Posterior vena cava (tissue), 2 donors: ENCODE data around the gene TNFRSF4. TPM values are rescaled to one million over a fixed set of nuclear protein-coding genes. Genes with fewer than 3 reads are reported as not detected.
"Not testable (repeated sequence)": the region's sequence is repeated elsewhere in the genome, so short reads cannot be mapped to it uniquely, and the experiment has no call there.

Experiments used
- DNase-seq: peaks from one replicate; pipeline ENCODE4 v3.0.0-alpha.2; 2020; ENCODE audit warnings: low spot score
- intact Hi-C, 2 donors: fragments of 100-400 bp; cut with DNase I; formaldehyde crosslinking; loops; one replicate each; pipeline versions ENCODE4 v1.14.1 to v1.14.2; 2022 to 2023
- total RNA-seq, 2 donors: library from RNA; stranded (reverse); fragmentation: NEBNext Ultra II Directional; extraction: Animal tissue kit (Norgen Biotek cat#: 25700); gene quantifications; one replicate each; pipeline ENCODE4 v1.2.1, GENCODE V29; 2021
- donor health status: DM: yes; HTN: yes; CAD: no.
- donor health status: DM: yes; HTN: yes; CAD: no.

Gene TNFRSF4
- total RNA-seq, 2 donors from 2014 or later, result 2.0 to 2.8 TPM

DNA sequence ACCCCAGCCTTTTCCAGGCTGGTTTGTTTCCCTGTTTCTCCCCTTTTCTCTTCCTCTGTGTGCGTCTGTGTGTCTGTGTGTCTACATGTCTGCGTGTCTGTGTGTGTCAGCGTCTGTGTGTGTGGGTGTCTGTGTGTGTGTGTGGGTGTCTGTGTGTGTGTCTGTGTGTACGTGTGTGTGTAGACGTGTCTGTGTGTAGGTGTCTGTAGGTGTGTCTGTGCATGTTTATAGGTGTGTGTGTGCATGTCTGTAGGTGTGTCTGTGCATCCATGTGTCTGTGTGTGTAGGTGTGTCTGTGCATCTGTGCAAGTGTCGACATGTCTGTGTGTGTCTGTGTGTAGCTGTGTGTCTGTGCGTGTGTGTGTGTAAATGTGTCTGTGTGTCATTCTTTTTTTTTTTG lies 37.0 kb downstream of the TNFRSF4 start:
- intact Hi-C loops, result no loop called here
- DNase-seq, result no peak

GRCh38 chr1:1176063-1176761 lies 37.7 kb downstream of the TNFRSF4 start:
- intact Hi-C loops, DNase-seq: not testable (repeated sequence)

- no peak for DNase-seq
- intact Hi-C loops, result no loop called here
These were observed 38.5 kb downstream of the TNFRSF4 start for GRCh38 chr1:1175221-1176062.

- intact Hi-C loops, result no loop called here
- no peak for DNase-seq
These were observed 40.0 kb downstream of the TNFRSF4 start, which contains the start of gene TTLL10 for GRCh38 chr1:1173793-1174415. TSS of gene TTLL10 (plus strand) at chr1:1173880. CDS start at chr1:1179216, 5,336 bp downstream.

DNA sequence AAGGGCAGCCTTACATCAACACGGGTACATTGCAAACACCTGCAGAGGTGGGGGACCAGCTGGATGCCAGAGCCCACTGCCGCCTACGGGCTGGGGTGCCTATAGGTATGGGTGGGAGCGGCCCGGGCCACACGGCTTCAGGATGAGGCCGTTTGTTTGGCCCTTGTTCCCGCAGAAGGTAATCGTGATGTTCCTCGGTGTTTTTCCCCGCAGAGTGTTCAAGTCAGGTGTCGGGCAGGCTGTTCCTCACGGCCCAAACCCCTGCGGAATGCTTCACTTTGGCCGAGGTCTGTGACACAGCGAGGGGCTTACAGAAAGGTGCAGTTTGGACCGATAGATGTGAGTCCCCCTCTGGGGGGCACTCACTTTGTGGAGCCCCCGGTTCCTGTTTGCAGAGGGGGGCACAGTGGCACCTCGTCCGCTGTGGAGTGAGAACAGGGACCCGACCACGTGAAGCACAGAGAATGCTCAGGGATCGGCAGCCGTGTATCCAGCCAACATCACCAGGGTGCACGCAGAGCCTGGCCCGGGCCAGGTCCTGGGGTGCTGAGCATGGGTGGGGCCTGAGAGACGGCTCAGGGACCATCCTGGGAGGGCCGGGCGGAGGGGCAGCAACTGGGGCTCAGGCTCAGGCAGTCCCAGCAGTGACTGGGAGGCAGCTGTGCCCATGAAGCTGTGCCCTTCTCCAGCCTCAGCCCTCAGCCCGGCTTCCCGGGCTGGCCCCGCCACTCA lies 40.7 kb downstream of the TNFRSF4 start:
- DNase-seq, result no peak
- intact Hi-C loops, result no loop called here

- intact Hi-C loops, result no loop called here
- no peak for DNase-seq
These were observed 42.2 kb downstream of the TNFRSF4 start for GRCh38 chr1:1171546-1172340.

GRCh38 chr1:1171161-1171545 lies 42.8 kb downstream of the TNFRSF4 start:
- intact Hi-C loops, result no loop called here
- no peak for DNase-seq

DNA sequence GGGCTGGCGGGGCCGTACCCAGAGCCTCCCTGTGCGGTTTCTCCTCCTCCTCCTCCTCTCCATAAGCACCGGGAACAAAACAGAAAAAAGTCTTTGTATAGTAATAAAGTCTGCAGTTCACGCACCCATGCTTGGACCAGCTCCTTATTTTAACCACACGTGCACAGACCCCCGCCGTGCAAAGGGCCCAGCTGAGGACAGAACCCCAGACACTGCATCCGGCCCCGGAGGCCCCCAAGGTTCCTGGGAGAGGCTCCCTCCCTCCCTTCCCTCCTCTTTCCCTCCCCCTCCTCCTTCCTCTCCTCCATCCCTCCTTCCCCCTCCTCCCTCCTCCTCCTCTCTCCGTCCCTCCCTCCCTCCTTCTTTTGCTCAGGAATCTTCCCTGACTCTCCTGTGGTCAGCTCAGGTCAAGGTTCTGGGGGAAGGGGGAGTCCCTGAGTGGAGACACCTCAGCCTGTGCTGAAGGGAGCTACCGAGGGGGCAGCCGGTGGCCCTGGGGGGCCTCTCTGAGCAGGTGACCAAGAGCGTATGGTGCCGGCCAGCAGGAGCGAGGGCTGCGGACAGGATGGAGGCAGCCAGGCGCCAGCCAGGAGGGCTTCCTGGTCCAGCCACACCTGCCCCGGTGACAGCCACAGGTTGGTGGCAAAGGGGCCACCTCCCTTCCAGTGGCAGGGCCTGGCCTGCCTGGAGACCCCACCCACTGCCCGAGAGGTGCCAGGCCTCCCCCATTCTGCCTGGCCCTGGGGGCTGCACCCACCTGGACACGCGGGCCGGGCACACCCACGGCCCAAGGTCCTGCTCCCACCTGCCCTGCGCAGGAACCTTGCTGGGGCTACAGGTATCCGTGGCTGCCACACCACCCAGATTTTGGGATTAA lies 43.5 kb downstream of the TNFRSF4 start:
- intact Hi-C loops, result no loop called here
- no peak for DNase-seq

DNA sequence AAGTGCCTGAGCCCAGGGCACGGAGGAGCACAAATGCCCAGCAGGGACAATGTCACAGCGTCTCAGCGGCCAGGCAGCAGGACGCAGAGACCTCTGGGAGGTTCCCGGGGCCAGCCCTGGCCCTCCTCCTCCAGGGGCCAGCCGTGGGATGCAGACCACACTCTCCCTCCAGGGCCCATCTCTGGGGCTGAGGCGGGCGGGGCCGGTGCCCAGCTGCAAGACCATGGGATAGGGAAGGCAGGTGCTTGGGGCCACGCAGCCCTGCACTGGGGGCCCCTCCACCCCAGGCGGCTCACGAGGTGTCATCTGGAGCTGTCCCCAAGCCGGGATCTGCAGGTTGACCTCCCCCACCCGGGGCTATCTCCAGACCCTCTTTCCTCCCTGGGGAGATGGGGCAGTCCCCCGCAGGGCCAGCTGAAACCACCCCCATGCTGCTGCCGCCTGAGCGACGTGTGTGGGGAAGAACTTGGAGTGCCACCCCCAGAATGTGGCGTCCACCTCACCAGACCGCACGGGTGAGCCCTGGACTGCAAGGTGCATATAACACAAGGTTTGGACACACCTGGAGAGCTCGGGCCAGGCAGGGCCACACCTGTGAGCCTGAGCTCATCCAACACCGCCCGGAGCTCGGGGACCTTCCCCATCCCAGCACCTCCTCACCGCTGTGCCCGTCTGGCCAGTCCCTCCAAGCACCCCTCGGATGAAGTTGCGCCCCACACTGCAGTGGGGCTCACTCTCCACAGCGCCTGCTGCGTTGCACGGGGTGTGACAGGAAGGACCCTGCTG lies 44.3 kb downstream of the TNFRSF4 start:
- DNase-seq, result no peak

GRCh38 chr1:1168451-1169411 lies 45.2 kb downstream of the TNFRSF4 start:
- DNase-seq, result no peak
- intact Hi-C loops, result no loop called here

More for the DNA sequence above, 44.3 kb downstream of the TNFRSF4 start:
- intact Hi-C loops, result no loop called here

DNA sequence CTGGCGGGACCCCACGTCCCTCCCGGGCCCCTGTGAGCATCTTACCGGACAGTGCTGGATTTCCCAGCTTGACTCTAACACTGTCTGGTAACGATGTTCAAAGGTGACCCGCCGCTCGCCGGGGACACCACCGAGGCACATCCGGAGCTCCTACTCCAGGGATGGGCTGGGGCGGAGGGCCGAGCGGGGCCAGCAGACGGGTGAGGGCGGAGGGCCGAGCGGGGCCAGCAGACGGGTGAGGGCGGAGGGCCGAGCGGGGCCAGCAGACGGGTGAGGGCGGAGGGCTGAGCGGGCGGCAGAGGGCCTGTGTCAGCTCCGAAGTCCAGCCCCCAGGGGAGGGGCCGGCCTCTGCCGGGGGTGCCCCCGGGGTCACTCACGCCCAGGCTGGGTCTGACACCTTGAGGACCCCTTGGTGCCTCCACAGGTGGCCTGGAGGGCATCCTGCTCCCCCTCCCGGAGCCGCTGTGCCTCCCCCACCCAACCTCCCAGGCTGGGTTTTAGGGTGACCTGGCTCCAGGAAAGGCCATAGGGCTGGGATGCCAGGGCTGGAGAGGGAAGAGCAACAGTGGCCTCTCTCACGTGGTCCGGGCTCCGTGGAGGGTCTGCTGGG lies 46.0 kb downstream of the TNFRSF4 start:
- no peak for DNase-seq

DNA sequence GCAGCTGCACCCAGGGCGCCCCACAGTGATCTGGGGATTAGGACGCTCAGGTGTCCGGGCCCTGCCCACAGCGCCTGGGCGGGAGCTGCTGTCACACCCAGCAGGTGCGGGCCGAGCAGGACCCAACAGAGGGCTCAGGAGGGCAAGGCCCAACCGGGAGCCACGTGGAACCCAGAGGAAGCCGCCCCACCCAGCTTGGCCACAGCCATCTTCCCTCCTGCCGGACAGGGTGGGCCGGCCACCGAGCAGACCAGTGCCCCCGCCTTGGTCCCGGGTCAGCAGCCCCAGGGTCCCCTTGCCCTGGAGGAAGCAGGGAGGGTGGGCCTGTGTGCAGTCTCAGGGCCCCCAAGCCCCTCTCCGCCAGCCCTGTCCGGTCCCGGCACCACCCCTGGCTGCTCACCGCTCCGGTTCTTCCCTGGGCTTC lies 46.5 kb downstream of the TNFRSF4 start:
- DNase-seq, result no peak
- intact Hi-C loops, result no loop called here

More for the DNA sequence above, 46.0 kb downstream of the TNFRSF4 start:
- intact Hi-C loops, result no loop called here

- intact Hi-C loops, result no loop called here
- DNase-seq, result no peak
These were observed 47.1 kb downstream of the TNFRSF4 start for GRCh38 chr1:1166642-1167397.

DNA sequence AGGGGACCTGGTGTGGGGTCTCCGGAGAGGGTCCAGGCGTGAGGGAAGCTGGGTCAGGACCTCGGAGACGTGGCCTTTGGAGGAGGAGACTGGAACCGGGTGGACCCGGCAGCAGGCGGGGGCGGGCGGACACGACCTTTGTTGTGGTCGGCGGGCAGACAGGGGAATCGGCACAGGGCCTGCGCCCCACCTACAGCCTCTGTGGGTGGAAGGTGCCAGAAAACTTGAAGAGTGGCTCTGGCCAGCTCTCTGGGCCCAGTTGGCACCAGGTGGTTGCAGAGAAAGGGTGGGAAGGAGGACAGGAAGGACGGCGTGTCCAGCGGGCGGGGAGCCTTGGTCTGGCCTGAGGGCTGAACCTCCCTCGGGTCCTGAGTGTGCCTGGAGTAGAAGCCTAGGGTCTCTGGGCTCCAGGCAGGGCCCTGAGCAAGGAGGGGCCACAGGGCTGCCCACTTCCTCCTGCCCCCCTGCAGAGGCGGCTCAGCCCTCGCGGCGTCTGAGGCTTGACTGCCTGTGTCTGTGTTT lies 48.0 kb downstream of the TNFRSF4 start:
- intact Hi-C loops, result no loop called here
- DNase-seq, result no peak

GRCh38 chr1:1165485-1165884 lies 48.5 kb downstream of the TNFRSF4 start:
- intact Hi-C loops, result no loop called here

More at GRCh38 chr1:1165485-1165884, 48.5 kb downstream of the TNFRSF4 start:
- DNase-seq, result no peak
